Activated gamma-delta T cell (primary cell): Measurements from ENCODE around the gene DGCR8.

Experiments used
- DNase-seq: peaks from one replicate; lab custom pipeline; 2025; lab: John Stamatoyannopoulos, UW

DGCR8 gene

DNA sequence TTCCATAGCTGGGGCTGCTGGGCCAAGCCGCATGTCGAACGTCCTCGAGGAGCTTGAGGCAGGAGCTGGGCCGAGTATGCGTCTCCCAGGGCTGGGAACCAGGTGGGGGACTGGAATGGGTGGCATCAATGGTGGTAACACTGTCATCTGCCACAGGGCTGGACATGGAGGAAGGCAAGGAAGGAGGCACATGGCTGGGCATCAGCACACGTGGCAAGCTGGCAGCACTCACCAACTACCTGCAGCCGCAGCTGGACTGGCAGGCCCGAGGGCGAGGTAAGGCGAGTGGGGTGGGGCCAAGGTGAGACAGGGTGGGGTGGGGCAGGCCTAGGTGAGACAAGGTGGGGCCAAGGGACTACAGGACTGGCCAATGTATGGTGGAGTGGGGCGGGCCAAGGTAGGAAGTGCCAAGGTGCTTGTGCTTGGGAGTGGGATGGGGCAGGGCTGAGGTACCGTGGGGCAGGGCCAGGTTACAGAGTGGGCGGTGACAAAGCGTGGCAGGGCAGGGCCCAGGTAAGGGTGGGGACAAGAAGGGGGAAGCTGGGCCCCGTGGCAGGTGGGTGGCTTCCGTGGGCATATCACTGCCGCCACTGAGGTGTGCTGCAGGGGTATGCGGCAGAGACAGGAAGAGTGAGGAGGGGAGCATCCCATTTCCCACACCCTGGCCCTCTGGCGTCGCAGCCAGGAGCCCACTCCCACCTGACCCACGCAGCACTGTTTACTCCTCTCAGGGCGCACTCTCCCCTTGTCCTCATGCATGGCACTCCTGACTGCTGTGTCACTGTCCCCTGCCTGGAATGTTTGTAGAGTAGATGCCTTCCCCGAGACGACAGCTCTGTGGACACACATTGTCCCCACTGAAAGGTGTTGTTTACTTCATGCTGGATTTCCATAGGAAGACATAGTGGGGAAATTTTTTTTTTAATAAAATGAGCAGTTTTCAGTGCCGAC, 27.5 kb upstream of the DGCR8 start:
- no peak for DNase-seq

GRCh38 chr22:20053407-20054033, 26.5 kb upstream of the DGCR8 start:
- no peak for DNase-seq

DNA sequence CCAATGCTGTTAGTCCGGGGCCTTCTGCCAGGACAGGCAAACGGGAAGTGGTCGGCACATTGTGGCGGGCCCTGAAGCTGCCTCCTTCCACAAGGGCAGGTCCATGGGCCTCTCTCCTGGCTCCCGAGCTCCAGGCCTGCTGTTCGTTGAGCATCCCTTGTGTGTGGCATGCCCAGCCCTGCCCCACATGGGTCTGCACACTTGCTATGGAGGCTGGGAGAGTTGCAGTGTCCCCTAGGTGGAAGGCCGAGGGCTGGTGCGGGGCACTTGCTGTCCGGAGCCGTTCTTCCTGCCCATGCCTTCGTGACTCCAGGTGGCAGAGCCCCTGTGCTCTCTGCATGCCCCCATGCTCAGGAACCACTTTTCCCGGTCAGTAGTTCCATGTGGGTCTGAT, 26.0 kb upstream of the DGCR8 start:
- DNase-seq: no peak

- no peak for DNase-seq
Measured at GRCh38 chr22:20054485-20054884, 25.6 kb upstream of the DGCR8 start.

DNA sequence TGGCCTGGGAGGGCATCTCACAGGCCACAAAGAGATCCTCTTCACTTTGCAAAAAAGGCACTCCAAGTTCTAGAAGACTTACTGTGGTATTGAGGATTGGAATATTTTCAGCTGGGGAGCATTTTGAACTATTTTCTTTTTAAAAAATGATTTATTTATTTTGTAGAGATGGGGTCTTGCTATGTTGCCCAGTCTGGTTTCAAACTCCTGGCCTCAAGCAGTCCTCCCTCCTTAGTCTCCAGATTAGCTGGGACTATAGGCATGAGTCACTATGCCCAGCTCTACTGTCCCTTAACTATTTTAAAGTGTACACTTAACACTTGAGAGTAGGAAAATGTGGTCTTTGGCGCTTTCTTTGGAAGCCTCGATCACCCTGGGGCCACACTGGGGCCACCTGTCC, 24.9 kb upstream of the DGCR8 start:
- DNase-seq: no peak

- DNase-seq: no peak
Measured at GRCh38 chr22:20055654-20056053, 24.4 kb upstream of the DGCR8 start.

GRCh38 chr22:20056161-20056560, 23.9 kb upstream of the DGCR8 start:
- DNase-seq: no peak

GRCh38 chr22:20056696-20057386, 23.2 kb upstream of the DGCR8 start:
- DNase-seq: no peak

DNA sequence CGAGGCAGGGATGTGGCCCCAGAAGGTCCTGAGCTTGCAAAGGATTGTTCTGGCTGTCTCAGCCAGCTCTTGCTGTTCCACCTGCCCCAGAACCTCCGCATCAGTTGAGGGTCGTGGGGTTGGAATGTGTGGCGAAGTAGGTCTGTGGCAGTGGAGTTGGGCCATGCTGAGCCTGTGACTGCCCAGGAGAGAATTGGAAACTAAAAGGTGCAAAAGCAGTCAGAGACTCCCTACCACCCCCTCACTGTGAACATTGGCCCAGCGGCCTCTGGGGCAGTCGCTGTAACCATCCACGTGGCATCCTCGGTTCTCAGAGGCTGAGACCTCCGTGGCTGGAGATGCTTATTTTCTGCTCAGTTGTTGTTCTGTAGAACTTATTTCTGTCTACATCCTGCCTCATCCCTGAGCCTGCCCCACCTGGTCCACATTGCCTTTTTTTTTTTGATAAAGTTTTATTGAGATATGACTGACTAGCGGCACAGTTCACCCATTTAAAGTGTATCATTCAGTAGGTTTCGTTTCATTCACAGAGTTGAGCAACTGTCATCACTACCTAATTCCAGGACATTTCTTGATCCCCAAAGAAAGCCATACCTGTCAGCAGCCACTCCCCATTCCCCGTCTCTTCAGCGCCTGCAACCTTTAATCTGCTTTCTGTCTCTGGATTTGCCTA, 22.3 kb upstream of the DGCR8 start:
- DNase-seq: no peak

GRCh38 chr22:20058989-20059770, 20.9 kb upstream of the DGCR8 start:
- DNase-seq: no peak

GRCh38 chr22:20060700-20061480, 19.2 kb upstream of the DGCR8 start:
- DNase-seq: no peak

DNA sequence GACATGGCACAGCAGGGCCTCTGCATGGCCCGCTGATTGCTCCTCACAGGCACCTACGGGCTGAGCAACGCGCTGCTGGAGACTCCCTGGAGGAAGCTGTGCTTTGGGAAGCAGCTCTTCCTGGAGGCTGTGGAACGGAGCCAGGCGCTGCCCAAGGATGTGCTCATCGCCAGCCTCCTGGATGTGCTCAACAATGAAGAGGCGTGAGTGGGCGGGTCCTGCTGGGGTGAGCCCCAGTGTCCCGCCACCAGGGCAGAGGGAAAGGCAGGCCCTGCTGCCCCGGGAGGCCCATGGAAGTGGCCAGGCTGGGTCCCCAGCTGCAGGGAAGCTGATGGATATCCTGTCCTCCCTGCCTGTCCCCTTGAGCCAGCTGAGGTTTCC, 18.6 kb upstream of the DGCR8 start:
- no peak for DNase-seq

- no peak for DNase-seq
Measured at GRCh38 chr22:20062043-20062765, 17.8 kb upstream of the DGCR8 start.

DNA sequence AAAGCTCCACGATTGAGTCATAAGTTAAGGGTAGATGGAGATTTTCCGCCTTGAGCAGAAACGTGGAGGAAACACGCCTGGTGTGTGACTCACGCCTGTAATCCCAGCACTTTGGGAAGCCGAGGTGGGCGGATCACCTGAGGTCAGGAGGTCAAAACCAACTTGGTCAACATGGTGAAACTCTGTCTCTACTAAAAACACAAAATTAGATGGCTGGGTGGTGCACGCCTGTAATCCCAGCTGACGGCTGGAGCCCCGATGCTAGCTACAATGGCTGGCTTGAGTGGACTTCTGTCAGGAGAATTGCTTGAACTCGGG, 17.3 kb upstream of the DGCR8 start:
- no peak for DNase-seq

DNA sequence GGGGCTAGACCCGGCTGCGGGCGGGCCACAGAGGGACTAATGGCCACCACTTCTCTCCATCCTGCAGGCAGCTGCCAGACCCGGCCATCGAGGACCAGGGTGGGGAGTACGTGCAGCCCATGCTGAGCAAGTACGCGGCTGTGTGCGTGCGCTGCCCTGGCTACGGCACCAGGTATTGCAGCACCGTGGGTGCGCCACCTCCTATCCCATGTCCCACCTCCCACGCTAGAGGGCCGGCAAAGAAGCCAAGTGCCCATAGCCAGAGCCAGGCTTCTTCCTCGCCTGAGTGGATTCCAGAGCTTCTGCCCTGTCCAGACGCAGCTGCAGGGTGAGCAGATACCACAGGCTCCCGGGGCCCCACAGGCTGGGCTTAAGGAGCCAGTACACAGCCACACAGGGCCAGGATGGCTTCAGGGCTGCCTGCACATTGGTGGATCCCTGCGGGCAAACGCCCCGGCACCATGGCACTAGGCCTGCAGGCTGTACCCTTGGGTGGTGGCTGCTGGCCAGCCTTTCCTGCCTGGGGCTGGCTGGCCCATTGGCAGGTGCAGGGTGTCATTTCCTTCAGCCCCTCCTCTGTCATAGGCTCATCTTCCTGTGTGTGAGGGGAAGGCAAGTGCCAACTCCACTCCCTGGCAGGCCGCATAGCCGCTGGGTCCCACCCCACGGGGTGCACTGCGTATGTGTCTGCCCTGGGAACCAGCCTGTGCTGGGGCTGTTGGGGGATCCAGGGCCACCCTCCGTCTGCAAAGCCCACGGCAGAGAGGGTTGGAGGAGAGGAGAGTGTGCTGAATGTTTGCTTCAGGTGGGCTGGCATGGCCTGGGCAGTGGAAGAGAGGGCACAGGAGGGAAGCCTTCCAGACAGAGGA, 16.5 kb upstream of the DGCR8 start:
- no peak for DNase-seq

DNA sequence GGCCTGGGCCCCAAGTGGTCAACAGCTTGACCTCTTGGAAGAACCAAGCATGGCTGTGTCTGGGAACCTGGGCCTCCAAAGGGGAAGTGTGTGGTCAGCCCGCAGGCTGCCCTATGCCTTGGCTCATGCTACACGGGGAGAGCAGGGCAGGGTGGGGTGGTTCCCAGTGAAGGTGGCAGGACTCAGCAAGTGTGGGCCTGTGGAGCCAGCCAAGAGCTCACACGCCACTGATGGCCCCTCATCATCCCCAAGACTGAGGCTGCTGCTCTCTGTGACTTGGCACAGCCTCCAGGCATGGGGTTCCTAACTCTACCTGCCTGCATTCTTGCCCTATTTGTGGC, 15.9 kb upstream of the DGCR8 start:
- DNase-seq: no peak

GRCh38 chr22:20064545-20065262, 15.3 kb upstream of the DGCR8 start:
- DNase-seq: no peak

GRCh38 chr22:20065896-20066616, 14.0 kb upstream of the DGCR8 start:
- no peak for DNase-seq
